NCI-H82 treated with DMSO at 0.1 percent for 48 hours (cell line): ENCODE measurements around the gene RHBDL2.
"Not testable (repeated sequence)": the region's sequence is repeated elsewhere in the genome, so short reads cannot be mapped to it uniquely, and the experiment has no call there.

Experiments used
- DNase-seq: peaks from one replicate; lab custom pipeline; 2025; ENCODE audit not compliant: unreplicated experiment; lab: John Stamatoyannopoulos, UW

RHBDL2 gene

DNA sequence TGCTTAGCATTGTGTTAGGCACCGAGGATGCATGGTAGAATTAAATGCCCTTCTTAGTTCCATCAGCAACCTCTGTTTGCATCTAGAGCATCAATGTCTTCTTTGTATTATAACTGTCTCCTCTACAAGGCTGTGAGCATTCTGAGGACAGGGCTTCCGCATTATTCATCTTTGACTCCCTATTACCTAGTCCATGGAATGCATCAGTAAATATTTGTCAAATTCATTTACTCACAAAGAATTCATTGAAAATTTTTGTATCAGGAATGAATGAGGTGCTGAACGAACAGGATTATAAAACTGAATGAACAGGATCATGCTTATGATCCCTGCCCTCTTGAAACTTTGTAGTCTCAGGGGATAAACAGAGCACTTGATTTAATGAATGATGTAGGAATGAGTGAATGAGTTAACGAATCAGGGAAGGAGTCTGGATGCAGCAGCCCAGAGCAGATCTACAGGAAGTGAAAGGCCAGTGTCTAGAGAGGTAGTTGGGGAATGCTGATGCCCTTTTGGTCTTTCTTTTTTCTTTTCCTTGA, 2.8 kb downstream of the RHBDL2 start:
- DNase-seq = no peak

DNA sequence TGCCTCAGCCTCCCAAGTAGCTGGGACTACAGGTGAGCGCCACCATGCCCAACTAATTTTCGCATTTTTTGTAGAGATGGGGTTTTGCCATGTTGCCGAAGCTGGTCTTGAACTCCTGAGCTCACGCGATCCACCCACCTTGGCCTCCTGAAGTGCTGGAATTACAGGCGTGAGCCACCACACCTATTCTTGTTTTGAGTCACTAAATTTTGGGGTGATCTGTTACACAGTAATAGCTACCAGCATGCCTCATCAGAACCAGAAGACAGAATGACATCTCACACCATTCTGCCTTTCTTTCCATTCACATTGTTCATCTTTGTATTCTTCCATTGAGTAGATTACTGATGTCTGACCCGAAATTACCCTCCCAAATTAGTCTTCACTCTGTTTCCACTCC, 9.1 kb downstream of the RHBDL2 start:
- DNase-seq = no peak

DNA sequence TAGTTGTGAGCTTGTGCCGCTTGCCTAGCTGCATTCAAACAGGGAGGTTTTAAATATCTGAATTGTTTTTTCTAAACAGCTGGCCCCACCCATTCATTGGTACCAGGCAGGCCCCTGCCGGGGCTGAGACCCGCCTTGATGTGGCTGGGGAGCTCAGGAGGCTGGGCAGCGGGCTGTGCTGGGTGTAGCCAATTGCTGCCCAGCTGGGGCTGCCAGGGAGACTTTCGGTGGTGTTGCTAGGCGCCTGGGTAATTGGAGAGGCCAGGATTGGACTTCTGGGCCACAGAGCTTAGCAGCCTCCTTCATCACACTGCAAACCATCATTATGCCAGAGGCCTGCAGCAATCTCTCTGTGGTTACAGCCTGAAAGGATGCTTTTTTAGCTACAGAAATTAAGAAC, 12.2 kb downstream of the RHBDL2 start:
- DNase-seq = no peak

DNA sequence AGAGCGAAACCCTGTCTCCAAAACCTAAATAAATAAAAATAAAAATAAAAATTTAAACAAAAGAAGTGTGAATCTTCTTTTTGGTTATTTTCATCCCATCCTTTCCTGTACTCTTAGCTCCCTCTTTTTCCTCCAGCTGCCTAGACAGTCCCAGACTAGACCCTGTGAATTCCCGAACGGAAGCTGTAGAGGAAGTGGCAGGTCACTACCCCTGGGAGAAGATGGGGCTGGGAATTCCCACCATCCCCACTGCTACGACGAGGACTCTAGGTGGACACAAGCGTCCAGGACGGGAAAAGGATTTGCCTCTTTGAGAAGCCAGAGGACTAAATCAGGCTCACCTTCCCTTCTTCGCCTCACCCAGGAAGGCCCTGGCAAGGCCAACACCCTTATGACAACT, 12.6 kb downstream of the RHBDL2 start:
- DNase-seq = no peak

DNA sequence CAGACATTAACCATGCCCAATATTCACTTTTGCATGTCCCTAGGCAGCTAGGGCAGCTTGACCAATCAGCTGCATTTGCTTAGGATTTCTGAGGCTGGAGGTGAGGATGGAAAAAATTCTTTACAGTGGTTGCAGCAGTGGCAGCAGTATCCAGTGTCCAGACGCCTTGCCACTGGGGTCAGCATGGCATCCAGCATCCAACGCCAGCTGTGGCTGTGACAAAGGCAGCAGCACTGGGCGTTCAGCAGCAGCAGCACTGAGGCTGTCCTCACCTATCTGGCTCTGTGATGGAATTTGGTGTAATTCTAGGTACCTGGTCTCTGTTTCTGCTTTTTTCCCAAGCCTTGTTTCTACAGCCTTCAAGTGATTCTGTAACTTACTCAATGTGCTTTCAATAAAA, 15.5 kb downstream of the RHBDL2 start:
- no peak for DNase-seq

DNA sequence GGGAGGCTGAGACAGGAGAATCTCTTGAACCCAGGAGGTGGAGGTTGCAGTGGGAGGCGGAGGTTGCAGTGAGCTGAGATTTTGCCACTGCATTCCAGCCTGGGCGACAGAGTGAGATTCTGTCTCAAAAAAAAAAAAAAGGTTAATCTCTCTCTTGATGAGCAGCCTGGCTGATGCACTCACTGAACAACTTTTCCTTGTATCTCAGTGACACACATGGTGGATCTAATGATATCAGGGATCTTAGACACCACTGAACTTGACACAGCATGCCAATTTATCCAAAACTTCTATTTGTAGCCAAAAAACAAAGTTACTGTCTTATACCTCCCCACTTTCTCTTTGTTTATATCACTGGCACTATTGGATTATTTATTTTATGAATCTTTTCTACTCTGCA, 16.2 kb downstream of the RHBDL2 start:
- DNase-seq = no peak

DNA sequence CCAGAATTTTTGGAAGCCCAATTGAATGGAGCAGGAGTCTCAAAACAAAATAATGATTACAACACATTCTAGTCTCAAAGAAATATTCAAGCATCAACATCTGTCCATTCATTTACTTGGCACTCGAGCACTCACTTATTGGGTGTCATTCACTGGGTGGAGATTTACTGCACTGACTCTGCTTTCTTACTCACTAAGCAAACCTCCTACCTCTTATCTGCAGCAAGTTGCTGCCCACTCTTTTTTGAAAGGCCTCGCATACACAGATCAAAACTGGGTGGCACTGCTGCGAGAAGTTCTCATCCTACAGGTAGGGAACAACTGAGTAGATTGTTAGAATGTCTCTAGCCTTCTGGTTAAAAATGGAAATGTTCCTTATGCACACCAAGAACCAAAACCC, 18.0 kb downstream of the RHBDL2 start:
- no peak for DNase-seq

DNA sequence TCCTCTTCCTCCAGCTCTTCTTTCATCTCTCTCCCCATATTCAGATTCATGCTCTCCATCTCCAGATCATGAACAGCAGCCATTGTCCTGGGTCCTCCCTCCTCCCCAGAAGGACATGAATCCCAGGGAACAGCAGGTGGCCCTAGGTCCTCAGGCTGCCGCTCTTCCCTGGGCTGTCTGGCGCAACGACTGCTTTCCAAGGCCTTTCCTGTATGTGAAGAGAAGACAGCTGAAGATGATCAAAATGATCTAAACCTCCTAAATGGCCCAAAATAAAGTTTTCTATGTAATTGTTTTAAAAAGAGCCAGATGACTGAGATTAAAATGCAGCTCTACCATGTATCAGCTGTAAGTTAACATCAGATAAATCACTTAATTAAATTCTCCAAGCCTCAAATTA, 22.5 kb downstream of the RHBDL2 start:
- DNase-seq = no peak

DNA sequence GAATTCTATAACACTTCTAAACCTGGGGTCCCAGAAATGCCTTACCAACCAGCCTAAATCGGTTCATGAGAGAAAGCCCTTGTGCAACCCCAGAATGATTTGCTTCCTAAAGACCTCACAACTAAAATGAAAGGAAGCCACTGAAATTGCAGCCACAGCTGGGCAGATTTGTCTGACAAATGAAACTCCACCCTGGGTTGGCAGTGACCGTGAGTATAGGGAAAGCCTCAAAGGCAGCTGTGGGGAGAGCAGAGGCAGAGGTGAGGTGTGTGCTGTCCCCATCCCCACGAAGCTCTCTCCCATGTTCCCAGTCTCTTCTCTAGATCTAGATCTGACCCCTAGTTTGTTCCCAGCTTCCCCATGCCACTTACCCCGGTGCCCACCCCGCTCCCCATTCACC, 23.1 kb downstream of the RHBDL2 start:
- DNase-seq = no peak

DNA sequence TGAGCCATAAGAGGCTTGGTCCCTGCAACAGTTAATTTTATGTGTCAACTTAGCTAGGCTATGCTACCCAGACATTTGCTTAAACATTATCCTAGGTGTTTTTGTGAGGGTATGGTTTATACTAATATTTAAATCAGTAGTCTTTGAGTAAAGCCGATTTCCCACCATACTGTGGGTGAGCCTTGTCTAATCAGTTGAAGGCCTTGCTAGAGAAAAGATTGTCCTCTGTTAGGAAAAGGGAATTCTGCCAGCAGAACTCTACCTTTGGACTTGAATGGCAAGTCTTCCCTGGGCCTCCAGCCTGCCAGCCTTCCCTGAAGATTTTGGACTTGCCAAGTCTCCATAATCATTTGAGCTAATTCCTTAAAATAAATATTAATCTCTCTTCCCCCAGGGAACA, 23.9 kb downstream of the RHBDL2 start:
- DNase-seq = no peak

DNA sequence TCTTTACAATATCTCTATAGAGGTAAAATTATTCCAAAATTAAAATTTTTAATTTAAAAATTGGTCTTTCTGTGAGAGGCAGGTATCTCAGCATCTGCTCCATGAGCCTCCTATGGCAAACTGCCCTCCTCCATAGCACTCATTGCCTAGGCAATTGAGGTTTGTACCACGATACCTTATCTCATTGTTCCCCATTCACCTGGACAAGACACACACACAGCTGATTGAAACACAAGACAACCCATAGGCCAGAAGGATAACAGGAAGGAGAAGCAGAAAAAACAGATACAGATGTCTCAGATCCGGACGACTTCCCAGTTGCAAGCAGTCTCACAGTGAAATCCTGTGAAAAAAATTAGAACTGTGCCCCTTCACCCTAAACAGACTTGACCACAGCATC, 24.3 kb downstream of the RHBDL2 start:
- DNase-seq = no peak

DNA sequence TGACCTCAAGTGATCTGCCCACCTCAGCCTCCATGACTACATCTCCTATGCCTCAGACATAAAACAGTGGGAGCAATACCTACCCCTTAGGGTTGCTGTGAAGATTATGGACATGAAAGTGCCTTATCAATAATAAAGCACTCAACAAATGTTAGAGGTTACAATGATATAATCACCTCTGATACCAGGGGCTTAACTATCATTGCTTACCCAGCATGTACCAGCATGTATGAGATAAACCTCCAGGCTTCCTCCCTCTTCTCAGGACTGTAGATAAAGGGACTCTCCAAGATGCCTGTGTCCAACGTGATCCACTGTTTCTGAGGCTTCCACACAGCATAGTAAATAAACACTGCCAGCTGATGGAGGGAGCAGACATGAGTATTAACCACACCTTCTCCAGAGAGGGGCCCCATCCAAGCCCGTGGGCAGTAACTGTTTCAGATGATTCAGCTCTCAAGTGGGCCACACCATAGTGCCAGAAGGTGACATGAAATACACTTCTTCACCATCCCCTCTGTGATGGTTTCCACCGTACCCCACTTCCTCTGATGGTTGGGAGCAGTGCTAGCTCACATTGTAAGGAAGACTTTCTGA, 26.2 kb downstream of the RHBDL2 start:
- no peak for DNase-seq

DNA sequence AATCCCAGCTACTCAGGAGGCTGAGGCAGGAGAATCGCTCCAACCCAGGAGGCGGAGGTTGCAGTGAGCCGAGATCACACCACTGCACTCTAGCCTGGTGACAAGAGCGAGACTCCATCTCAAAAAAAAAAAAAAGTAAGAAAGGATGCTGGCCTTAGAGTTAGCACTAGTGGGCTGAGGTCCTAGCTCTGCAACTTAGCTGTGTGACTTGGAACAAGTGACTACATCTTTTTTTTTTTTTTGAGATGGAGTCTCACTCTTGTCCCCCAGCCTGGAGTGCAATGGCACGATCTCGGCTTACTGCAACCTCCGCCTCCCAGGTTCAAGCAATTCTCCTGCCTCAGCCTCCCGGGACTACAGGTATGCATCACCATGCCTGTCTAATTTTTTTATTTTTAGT, 26.7 kb downstream of the RHBDL2 start:
- DNase-seq = not testable (repeated sequence)

DNA sequence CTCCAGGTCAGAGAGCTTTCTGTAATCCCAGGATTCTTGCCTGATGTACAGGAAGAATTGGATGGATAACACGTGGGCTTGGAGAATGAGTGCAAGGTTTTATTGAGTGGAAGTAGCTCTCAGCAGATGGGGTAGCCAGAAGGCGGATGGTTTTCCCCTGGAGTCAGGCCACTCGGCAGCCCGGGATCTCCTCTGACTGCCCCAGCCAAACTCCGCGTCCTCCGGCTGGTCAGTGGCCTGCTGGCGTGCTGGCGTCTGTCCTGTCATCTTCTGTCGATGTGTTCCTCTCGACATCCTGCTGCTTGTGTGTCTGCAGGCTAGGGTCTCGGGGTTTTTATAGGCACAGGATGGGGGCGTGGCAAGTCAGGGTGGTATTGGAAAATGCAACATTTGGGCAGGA, 32.8 kb downstream of the RHBDL2 start:
- peak; percentile 43 for DNase-seq

DNA sequence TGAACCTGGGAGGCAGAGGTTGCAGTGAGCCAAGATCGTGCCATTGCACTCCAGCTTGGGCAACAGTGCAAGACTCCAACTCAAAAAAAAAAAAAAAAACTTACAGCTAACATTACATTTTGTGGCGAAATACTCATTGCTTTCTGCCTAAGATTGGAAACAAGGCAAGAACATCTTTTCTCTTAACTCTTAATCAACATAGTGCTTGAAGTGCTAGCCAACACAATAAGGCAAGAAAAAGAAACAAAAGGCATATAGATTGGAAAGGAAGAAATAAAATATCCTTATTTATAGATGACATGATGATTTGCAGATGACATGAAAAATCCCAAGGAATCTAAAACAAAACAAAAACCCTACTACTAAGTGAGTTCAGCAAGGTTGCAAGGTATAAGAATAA, 35.6 kb downstream of the RHBDL2 start:
- DNase-seq = no peak

DNA sequence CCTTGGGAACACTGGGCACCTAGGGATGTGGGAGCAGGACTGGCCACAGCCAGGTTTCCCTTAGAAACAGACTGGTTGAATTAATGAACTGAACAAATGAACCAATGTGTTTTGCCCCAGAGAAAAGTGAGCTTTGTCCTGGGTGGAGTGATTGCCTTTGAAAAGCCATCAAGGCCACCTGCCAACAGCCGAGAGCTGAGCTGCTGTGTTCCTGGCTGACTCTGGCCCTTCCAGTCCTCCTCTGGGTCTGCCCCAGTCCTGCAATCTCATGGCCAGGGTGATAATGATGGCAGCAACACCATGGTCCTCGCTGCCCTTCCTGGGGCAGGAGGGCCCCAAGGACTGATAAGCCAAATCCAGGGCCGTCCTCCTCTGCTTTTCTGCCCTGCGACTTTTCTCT, 42.1 kb downstream of the RHBDL2 start:
- no peak for DNase-seq

DNA sequence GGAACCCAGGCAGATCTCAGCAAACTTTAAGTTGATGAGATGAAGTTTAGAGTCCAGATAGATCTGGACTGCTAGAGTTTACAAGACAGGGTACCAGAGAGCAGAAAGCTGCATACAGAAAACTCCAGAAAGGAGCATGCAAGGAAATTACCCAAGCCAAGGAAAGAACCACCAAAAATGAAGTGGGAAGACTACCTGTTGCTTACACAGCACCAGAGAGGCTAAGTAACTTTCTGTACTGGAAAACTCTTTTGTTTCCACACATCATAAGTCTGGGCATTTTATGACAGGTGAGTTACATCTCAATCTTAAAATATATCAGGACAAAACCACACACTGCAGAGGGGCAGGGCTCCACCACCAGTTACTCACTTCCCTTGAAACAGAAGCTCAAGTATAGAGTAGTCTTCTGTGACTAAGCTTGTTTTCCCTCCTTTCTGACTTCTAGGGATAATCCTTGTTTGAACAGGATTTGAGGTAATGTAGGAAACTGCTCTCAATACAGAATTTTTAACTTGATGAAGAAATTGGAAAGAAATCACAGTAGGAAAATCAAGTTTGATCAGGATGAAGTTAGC, 42.9 kb downstream of the RHBDL2 start:
- DNase-seq = no peak

DNA sequence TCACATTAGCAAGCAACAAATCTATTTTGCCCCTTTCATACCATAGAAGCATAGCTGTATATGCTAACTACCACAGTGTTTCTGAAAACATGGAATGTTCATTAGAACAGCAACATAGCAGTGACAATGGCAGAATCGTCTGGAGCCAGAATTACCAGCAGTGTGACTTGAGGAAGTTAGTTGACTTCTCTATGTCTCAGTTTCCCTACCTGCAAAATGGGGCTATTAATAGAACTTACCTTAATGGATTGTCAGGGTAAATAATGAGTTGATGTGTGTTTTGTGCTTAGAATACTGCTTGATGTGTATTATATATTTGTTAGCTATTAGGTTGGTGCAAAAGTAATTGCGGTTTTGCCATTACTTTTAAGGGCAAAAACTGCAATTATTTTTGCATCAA, 45.5 kb downstream of the RHBDL2 start:
- no peak for DNase-seq

DNA sequence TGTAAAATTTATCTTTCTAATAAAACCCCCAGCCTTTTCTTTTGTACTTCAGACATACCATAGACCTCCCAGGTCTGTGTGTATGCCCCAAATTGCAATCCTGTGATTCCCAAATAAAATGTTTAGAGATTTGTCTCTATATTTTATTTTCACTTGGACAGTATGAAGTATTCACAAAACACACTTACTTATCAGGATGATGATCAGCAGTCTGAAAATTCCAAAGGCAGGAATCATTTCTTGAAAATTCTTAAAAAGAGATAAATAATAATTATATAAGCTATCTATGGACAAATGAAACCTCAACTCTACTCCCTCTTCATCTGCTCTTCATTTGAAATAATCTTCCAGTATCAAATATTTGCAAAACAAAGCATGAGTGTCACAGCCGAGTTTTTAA, 48.7 kb downstream of the RHBDL2 start:
- no peak for DNase-seq

DNA sequence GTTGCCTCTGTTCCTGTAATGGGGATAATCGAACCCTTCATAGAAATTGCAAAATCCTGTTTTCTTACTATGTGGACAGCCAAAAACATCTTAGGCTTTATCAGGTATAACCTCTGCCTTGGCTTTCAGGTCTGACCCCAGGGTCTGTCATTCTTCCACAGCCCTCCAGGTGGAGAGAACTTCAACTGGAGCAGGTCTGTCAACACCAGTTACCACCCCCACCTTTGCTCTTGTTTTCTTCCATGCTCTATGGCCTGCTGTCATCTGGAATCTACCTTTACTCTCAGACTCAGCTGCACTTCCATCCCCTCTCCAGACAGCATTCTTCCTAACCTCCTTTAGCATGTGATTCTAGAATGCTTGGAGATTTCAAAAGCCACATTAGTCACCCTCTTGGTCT, 49.9 kb downstream of the RHBDL2 start:
- DNase-seq = no peak

DNA sequence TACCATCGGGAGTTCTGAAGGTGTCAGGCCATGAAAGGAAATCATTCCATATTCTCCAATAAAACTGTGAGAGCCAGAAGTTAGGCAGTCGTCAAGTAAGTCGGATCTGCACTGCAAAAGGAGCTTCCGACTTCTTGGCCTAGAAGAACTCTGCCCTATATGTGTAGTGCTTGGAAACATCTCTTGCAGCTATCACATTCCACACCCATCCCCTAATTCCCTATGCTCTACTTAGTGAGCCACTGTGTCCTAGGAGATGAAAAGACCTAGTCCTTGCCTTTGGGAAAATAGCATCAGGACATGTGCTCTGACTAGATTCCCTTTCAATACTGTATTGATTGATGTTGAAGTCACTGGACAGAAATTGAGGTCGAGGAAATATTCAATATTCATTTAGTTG, 52.0 kb downstream of the RHBDL2 start:
- no peak for DNase-seq

DNA sequence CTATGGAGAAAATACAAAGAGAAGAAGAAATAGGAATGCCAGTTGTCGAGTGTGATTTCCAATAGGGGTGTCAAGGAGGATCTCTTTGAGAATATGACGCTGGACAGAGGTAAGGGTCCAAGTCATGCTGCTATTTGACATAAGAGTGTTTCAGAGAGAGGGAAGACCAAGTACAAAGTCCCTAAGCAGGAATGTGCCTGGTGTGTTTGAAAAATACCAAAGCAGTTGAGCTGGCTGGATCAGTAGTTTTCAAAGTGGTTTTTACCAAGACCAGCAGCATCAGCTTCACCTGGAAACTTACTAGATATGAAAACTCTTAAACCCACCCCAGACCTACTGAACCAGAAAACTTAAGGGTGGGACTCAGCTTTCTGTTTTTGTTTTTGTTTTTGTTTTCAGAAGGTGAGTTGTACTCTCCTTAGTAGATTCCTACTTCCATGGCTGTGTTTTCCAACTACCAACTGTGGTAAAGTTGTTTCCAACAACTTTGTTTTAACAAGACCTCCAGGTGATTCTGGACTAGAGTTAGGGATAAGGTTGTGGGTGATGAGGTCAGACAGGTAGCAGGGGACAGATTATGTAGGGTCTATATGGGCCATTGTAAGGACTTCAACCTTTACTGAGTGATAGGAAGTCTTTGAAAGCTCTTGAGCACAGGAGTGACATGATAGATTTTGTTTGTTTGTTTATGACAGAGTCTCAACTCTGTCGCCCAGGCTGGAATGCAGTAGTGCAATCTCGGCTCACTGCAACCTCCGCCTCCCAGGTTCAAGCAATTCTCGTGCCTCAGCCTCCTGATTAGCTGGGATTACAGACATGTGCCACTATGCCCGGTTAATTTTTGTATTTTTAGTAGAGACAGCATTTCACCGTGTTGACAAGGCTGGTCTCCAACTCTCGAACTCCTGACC, 53.0 kb downstream of the RHBDL2 start:
- no peak for DNase-seq
